H9 (cell line): Measurements from ENCODE around the gene NEDD4L. TPM values are rescaled to one million over a fixed set of nuclear protein-coding genes. Genes with fewer than 3 reads are reported as not detected.

Experiments used
- DNase-seq: peaks from one replicate; pipeline ENCODE4 v3.0.0-alpha.2; 2017
- H2AFZ ChIP-seq: one replicate; pipeline ENCODE4 v1.6.1; 2013; ENCODE audit warnings: mild to moderate bottlenecking, low read length, control low read depth, moderate library complexity
- H2AK5ac ChIP-seq: 2 replicates; pipeline ENCODE4 v1.6.1; 2013; ENCODE audit warnings: low read length, control low read depth, mixed read lengths; ENCODE audit not compliant: insufficient read length
- H2BK120ac ChIP-seq: one replicate; pipeline ENCODE4 v1.6.1; 2013; ENCODE audit warnings: low read depth, mild to moderate bottlenecking, low read length, control low read depth, inconsistent platforms; ENCODE audit not compliant: poor library complexity, severe bottlenecking
- H2BK12ac ChIP-seq: 2 replicates; pipeline ENCODE4 v1.6.1; 2013; ENCODE audit warnings: low read length, control low read depth, mixed read lengths, low read depth; ENCODE audit not compliant: insufficient read length
- H2BK15ac ChIP-seq: 2 replicates; pipeline ENCODE4 v1.6.1; 2013; ENCODE audit warnings: low read depth, low read length, control low read depth
- H2BK20ac ChIP-seq: one replicate; pipeline ENCODE4 v1.6.1; 2013; ENCODE audit warnings: low read depth, mild to moderate bottlenecking, low read length, control low read depth, inconsistent platforms; ENCODE audit not compliant: poor library complexity, severe bottlenecking
- H2BK5ac ChIP-seq: 2 replicates; pipeline ENCODE4 v1.6.1; 2013; ENCODE audit warnings: low read length, control low read depth, mixed read lengths; ENCODE audit not compliant: insufficient read length
- H3K14ac ChIP-seq: 2 replicates; pipeline ENCODE4 v1.6.1; 2013; ENCODE audit warnings: low read length, control low read depth; ENCODE audit not compliant: insufficient read depth
- H3K18ac ChIP-seq: 2 replicates; pipeline ENCODE4 v1.6.1; 2013; ENCODE audit warnings: low read depth, mild to moderate bottlenecking, mixed read lengths, low read length, control low read depth; ENCODE audit not compliant: insufficient read length
- H3K23ac ChIP-seq: 2 replicates; pipeline ENCODE4 v1.6.1; 2013; ENCODE audit warnings: low read length, control low read depth, mixed read lengths, low read depth; ENCODE audit not compliant: insufficient read length
- H3K23me2 ChIP-seq: 2 replicates; pipeline ENCODE4 v1.6.1; 2013; ENCODE audit warnings: low read depth, mild to moderate bottlenecking, mixed read lengths, low read length, control low read depth; ENCODE audit not compliant: insufficient read length, poor library complexity, severe bottlenecking
- H3K27ac ChIP-seq: 2 replicates; pipeline ENCODE4 v1.5.1; 2013; ENCODE audit warnings: low read length, control low read depth, mixed read lengths, low read depth; ENCODE audit not compliant: insufficient read length
- H3K27me3 ChIP-seq: 2 replicates; pipeline ENCODE4 v1.6.1; 2013; ENCODE audit warnings: low read length, control low read depth, inconsistent platforms; ENCODE audit not compliant: insufficient read depth
- H3K4ac ChIP-seq: 2 replicates; pipeline ENCODE4 v1.6.1; 2013; ENCODE audit warnings: low read depth, mild to moderate bottlenecking, control low read depth, inconsistent platforms, low read length, moderate library complexity
- H3K4me1 ChIP-seq: 2 replicates; pipeline ENCODE4 v1.6.1; 2013; ENCODE audit warnings: low read length, control low read depth, inconsistent platforms; ENCODE audit not compliant: insufficient read depth
- H3K4me2 ChIP-seq: 2 replicates; pipeline ENCODE4 v1.6.1; 2013; ENCODE audit warnings: low read length, control low read depth, mixed read lengths; ENCODE audit not compliant: insufficient read length, insufficient read depth
- H3K56ac ChIP-seq: 2 replicates; pipeline ENCODE4 v1.6.1; 2013; ENCODE audit warnings: low read depth, mild to moderate bottlenecking, mixed read lengths, low read length, control low read depth; ENCODE audit not compliant: insufficient read length
- H3K79me1 ChIP-seq: 2 replicates; pipeline ENCODE4 v1.6.1; 2013; ENCODE audit warnings: low read depth, mild to moderate bottlenecking, moderate library complexity, low read length, control low read depth, inconsistent platforms; ENCODE audit not compliant: insufficient read depth, poor library complexity, severe bottlenecking
- H3K79me2 ChIP-seq: 2 replicates; pipeline ENCODE4 v1.6.1; 2013; ENCODE audit warnings: low read length, control low read depth, inconsistent platforms; ENCODE audit not compliant: insufficient read depth
- H3K9ac ChIP-seq: 2 replicates; pipeline ENCODE4 v1.6.1; 2013; ENCODE audit warnings: low read length, control low read depth, mixed read lengths; ENCODE audit not compliant: insufficient read length; ENCODE audit errors: extremely low read depth
- H3K9me3 ChIP-seq: one replicate; pipeline ENCODE4 v1.6.1; 2013; ENCODE audit warnings: low read depth, low read length, inconsistent platforms; ENCODE audit not compliant: control insufficient read depth
- H3T11ph ChIP-seq: one replicate; pipeline ENCODE4 v1.6.1; 2013; ENCODE audit warnings: mild to moderate bottlenecking, low read length, control low read depth, inconsistent platforms
- H4K20me1 ChIP-seq: one replicate; pipeline ENCODE4 v1.6.1; 2013; ENCODE audit not compliant: control insufficient read depth, insufficient read length, insufficient read depth
- H4K5ac ChIP-seq: 2 replicates; pipeline ENCODE4 v1.6.1; 2013; ENCODE audit warnings: low read depth, mild to moderate bottlenecking, mixed read lengths, low read length, control low read depth; ENCODE audit not compliant: insufficient read length
- H4K8ac ChIP-seq: replicated peaks from 2 replicates; pipeline ENCODE4 v1.6.1; 2013; ENCODE audit warnings: low read length, control low read depth, mixed read lengths, low read depth; ENCODE audit not compliant: insufficient read length
- H4K91ac ChIP-seq: 2 replicates; pipeline ENCODE4 v1.6.1; 2013; ENCODE audit warnings: low read depth, mild to moderate bottlenecking, moderate library complexity, mixed read lengths, low read length, control low read depth; ENCODE audit not compliant: insufficient read length
- H3K27ac Mint-ChIP-seq, 3 experiments: 2 replicates in 2 of 3; 3 replicates in 1 of 3; pipeline ENCODE4 v1.8.0; 2020 to 2021; ENCODE audit warnings: mixed read lengths in 3 of 3, mild to moderate bottlenecking in 1 of 3, moderate library complexity in 1 of 3
- H3K27me3 Mint-ChIP-seq: 2 replicates; pipeline ENCODE4 v1.8.0; 2021; ENCODE audit warnings: low read depth, mild to moderate bottlenecking, moderate library complexity, mixed read lengths
- H3K36me3 Mint-ChIP-seq, 3 experiments: 2 replicates in 2 of 3; 3 replicates in 1 of 3; pipeline ENCODE4 v1.8.0; 2020 to 2021; ENCODE audit warnings: low read depth in 3 of 3, mixed read lengths in 3 of 3; ENCODE audit not compliant: insufficient read depth in 1 of 3
- H3K4me1 Mint-ChIP-seq, 2 experiments: 2 replicates each; pipeline ENCODE4 v1.8.0; 2020; ENCODE audit warnings: mixed read lengths in 2 of 2
- H3K4me3 Mint-ChIP-seq, 2 experiments: 2 replicates in 1 of 2; 3 replicates in 1 of 2; pipeline ENCODE4 v1.8.0; 2020 to 2021; ENCODE audit warnings: mild to moderate bottlenecking in 2 of 2, mixed read lengths in 2 of 2, moderate library complexity in 1 of 2
- H3K9me3 Mint-ChIP-seq, 2 experiments: 2 replicates in 1 of 2; 3 replicates in 1 of 2; pipeline ENCODE4 v1.8.0; 2020; ENCODE audit warnings: mild to moderate bottlenecking in 2 of 2, mixed read lengths in 2 of 2, moderate library complexity in 1 of 2
- CTCF ChIP-seq: fragments of 200-600 bp; sonication (generic); conservative IDR thresholded peaks from 3 replicates; pipeline ENCODE4 v1.8.0; 2021; ENCODE audit warnings: antibody characterized with exemption, mild to moderate bottlenecking
- WGBS: extraction: QIAGEN DNeasy Blood & Tissue Kit; methylation state at CpG from one replicate; pipeline ENCODE4 v1.1.7; 2013; ENCODE audit warnings: missing lambda C conversion rate, low lambda C conversion rate, mixed read lengths; ENCODE audit not compliant: insufficient read length; ENCODE audit errors: extremely low coverage; 5-methylcytosine and 5-hydroxymethylcytosine counted together
- total RNA-seq: library from RNA; stranded (reverse); gene quantifications from 2 replicates; pipeline ENCODE4 v1.2.1, GENCODE V29; 2021

NEDD4L gene
- total RNA-seq, 1 experiment from 2014 or later = 76.3 TPM

GRCh38 chr18:58314284-58314683 lies 270.3 kb downstream of the NEDD4L start:
- Histone ChIP-seq H3K18ac (no peak overlapping the region), H4K8ac (no peak overlapping the region), H2BK120ac (no peak overlapping the region), H3T11ph (no peak overlapping the region), H3K56ac (no peak overlapping the region), H4K5ac (no peak overlapping the region), H2BK5ac (no peak overlapping the region), H2BK12ac (no peak overlapping the region), H2BK20ac (no peak overlapping the region), H3K23me2 (peaks cover 4% of the 10 kb centered on the region), H3K27ac (no peak overlapping the region), H2AFZ (no peak overlapping the region), H3K79me1 (peaks cover 4% of the 10 kb centered on the region), H3K9ac (no peak overlapping the region), H3K27me3 (no peaks in the 10 kb centered on the region), H3K4me2 (no peak overlapping the region), H2AK5ac (no peak overlapping the region), H2BK15ac (no peak overlapping the region), H3K4ac (no peak overlapping the region), H3K4me1 (peaks cover 14% of the 10 kb centered on the region; the same call in 1 of the 2 replicates), H3K79me2 (peaks cover 2% of the 10 kb centered on the region; the same call in 1 of the 2 replicates), H3K9me3 (no peaks in the 10 kb centered on the region), H4K91ac (no peak overlapping the region), H4K20me1 (no peaks in the 10 kb centered on the region), H3K23ac (no peak overlapping the region), H3K14ac (no peak overlapping the region)
- WGBS = no CpG with 5 or more reads among the region's 7 CpGs
- H3K27ac Mint-ChIP-seq = 0 out of 7 replicates have a peak overlapping the region, but pooled peaks of 1 of the 3 experiments have one; percentile 7
- H3K36me3 Mint-ChIP-seq = peaks cover 0 to 2% (median 0%) of the 10 kb centered on the region in 3 experiments; a peak in 2 of 7 replicates
- no peaks in the 10 kb centered on the region for H3K27me3 Mint-ChIP-seq
- TF ChIP-seq CTCF = no peak
- no peaks in the 10 kb centered on the region for H3K9me3 Mint-ChIP-seq
- H3K4me1 Mint-ChIP-seq = peaks cover 24 to 25% of the 10 kb centered on the region in 2 experiments
- H3K4me3 Mint-ChIP-seq = no peak overlapping the region
- no peak for DNase-seq
